HG03064 (cell line): ENCODE measurements around the gene R3HDM2.
A peak's percentile ranks its signal among the peaks of the same experiment; 100 is the strongest.

ENCODE experiments used
- ATAC-seq: cut with Tn5 transposase; IDR thresholded peaks from one replicate; pipeline ENCODE4 v1.9.1; 2021; ENCODE audit warnings: low read depth; ENCODE audit not compliant: unreplicated experiment

R3HDM2 gene

GRCh38 chr12:57467212-57467874, 36.5 kb upstream of the R3HDM2 start:
- ATAC-seq = no peak

- ATAC-seq = no peak
Measured at GRCh38 chr12:57465747-57466505, 35.1 kb upstream of the R3HDM2 start.

- ATAC-seq = no peak
Measured at GRCh38 chr12:57465030-57465746, 34.3 kb upstream of the R3HDM2 start.

GRCh38 chr12:57464569-57464968, 33.7 kb upstream of the R3HDM2 start:
- ATAC-seq = no peak

GRCh38 chr12:57462912-57463253, 32.0 kb upstream of the R3HDM2 start:
- no peak for ATAC-seq

GRCh38 chr12:57462251-57462911, 31.5 kb upstream of the R3HDM2 start:
- ATAC-seq = peak; percentile 52

GRCh38 chr12:57461917-57462250, 31.0 kb upstream of the R3HDM2 start:
- ATAC-seq = no peak

GRCh38 chr12:57461276-57461916, 30.6 kb upstream of the R3HDM2 start:
- ATAC-seq = no peak

- no peak for ATAC-seq
Measured at GRCh38 chr12:57460841-57461275, 30.0 kb upstream of the R3HDM2 start.

GRCh38 chr12:57460468-57460784, 29.6 kb upstream of the R3HDM2 start:
- ATAC-seq = no peak

GRCh38 chr12:57459750-57460467, 29.1 kb upstream of the R3HDM2 start, which contains the start of gene GLI1:
GLI1 (plus strand) TSS chr12:57459785; CDS start chr12:57463692, 3,907 bp downstream.
- ATAC-seq = no peak

GRCh38 chr12:57459055-57459749, 28.4 kb upstream of the R3HDM2 start:
- ATAC-seq = peak; percentile 41

- no peak for ATAC-seq
Measured at GRCh38 chr12:57458665-57459054, 27.8 kb upstream of the R3HDM2 start.

GRCh38 chr12:57456737-57457490, 26.1 kb upstream of the R3HDM2 start:
- ATAC-seq = no peak

- ATAC-seq = no peak
Measured at GRCh38 chr12:57456145-57456700, 25.4 kb upstream of the R3HDM2 start.

- no peak for ATAC-seq
Measured at GRCh38 chr12:57455374-57456144, 24.7 kb upstream of the R3HDM2 start.

- ATAC-seq = no peak
Measured at GRCh38 chr12:57454566-57455373, 23.9 kb upstream of the R3HDM2 start, which contains the start of gene INHBE. INHBE (plus strand) TSS chr12:57455307; CDS start chr12:57455537, 230 bp downstream.
